ENCODE results near the gene SPATA20.

SPATA20 gene

DNA sequence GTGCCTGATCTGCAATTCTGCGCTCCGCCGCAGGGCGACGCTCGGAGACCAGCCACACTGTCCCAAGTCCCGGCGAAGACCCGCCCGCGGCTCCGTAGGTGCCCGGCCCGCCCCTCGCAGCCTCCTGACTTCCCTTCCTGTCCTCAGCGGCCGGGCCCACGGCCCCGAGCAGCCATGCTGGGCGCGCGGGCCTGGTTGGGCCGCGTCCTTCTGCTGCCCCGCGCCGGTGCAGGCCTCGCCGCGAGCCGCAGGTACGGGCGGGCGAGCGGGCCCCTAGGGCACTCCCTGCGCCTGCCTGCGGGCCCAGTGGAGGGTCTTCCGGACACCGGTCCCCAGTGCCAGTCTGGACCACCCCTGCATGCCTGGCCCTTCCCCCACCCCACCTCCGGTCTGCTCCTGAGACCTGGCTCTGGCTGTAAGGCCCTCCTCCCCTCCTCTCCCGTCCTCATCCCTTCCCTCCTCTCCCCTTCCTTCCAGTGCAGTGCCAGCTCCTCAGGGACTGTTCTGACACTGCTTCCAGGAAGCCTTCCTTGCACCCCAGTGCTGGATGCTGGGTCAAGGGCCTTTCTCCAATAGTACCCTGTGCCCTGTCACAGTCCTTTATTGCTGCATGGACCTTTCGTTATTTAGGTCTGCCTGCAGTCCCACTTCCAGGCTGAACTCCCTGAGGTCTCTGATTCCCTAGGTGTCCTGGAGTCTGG, at the start of gene SPATA20:
SPATA20 (plus strand) TSS at position 140 of the 701 bp plus-strand sequence; CDS start at position 175, 35 bp downstream.
- DNase-seq, result peak; percentile 86 to 90

DNA sequence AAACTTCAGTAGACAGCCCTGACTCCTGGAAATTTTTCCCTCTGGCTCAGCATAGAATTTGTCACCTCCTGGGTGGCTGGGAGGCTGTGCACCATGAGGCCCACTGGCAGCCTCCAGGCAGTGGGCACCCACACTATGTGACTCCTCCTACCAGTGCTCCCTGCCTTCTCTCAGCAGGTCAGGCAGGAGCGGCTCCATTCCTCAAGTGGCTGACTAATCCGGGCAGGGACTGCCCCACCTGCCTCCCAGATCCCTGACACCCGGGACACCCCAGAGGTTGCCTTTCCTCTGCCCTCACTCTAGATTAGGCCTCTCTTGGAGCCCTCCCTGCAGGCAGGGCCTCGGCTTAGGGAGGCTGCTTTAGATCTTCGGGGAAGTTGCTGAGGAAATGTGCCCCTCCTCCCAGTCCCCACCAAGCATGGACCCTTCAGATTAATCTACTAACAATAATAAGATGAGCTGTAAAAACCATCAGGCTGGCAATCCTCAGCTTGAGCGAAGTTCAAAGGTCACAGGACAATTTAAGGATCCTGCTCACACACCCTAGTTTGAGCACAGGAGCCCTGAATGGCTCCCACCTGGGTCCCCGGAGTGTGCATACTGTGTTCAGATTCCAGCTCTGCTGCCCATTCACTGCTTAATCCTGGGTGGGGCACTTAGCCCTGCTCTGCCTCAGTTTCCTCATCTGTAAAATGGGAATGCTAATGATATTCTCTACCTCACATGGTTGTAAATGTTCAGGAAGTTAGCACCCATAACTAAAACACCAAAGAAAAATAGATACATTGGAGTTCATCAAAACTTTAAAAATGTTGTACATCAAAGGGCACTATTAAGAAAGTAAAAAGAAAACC, 48.7 kb upstream of the SPATA20 start:
- DNase-seq, result no peak

DNA sequence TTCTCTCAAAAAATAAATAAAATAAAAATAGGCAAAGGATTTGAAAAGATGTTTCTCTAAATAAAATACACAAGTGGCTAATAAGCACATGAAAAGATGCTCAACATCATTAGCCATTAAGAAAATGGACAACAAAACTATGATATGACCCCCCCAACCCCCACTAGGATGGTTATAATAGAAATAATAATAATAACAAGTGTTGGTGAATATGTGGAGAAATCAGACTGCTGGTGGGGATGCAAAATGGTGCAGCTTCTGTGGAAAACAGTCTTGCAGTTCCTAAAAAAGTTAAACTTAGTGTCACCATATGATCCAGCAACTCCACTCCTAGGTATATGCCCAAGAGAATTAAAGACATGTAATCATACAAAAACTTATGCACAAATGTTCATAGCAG, 47.7 kb upstream of the SPATA20 start:
- no peak for DNase-seq

DNA sequence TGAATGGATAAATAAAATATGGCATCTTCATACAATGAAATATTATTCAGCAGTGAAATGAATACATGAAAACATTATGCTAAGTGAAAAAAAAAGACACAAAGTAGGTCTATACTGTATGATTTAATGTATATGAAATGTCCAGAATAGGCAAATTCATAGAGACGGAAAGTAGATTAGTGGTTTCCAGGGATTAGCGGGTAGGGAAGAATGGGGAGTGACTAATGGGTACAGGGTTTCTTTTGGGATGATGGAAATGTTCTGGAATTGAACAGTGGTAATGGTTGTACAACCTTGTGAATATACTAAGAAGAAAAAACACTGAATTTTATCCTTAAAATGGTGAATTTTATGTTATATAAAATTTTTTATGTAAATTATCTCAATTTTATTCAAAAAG, 47.3 kb upstream of the SPATA20 start:
- DNase-seq, result no peak

DNA sequence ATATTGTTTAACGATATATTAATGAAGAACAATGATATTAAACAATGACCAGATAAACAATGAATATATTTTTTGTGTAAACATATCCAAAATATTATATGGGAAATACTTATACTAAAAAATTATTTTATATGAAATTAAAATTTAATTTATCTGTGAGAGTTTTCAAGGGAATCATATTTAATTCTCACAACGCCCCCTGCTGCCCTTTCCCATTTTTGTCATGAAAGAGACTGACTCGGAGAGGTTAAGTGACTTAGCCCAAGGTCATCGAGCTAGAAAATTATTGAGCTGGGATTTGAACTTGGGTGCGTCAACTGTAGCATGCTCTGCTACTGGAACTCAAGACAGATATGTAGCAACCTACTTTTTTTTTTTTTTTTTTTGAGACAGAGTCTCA, 45.9 kb upstream of the SPATA20 start:
- DNase-seq, result peak; percentile 10 to 39

DNA sequence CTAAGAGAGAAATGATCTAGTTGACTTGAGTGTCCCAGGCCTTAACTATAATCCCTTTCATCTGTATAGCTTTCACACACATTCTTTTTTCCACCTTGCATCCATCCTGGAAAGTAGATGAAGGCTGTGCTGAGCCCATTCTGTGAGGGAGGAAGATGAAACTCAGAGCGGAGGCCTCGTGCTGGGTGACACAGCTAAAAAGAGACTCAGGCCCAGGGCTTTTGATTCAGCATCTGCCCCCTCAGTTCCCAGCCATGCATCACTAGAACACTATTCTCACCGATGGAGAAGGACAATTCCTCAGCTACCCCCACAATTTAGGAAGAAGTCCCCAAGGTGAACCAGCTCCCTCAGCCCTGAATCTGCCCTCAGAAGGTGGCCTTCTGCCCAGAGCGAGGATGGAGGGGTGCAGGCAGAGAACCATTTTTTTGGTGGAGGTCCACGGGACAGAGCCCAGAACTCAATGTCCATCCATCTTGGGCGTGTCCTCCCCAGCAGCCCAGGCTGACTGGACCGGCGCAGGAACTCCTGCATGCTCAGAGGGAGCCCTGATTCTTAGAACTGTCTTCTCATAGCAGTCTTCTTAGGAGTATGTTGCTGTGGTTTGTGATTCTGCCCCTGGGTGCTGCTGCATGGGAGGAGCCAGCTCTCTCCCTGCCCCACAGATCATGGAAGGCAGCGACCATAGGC, 44.5 kb upstream of the SPATA20 start:
- no peak for DNase-seq

DNA sequence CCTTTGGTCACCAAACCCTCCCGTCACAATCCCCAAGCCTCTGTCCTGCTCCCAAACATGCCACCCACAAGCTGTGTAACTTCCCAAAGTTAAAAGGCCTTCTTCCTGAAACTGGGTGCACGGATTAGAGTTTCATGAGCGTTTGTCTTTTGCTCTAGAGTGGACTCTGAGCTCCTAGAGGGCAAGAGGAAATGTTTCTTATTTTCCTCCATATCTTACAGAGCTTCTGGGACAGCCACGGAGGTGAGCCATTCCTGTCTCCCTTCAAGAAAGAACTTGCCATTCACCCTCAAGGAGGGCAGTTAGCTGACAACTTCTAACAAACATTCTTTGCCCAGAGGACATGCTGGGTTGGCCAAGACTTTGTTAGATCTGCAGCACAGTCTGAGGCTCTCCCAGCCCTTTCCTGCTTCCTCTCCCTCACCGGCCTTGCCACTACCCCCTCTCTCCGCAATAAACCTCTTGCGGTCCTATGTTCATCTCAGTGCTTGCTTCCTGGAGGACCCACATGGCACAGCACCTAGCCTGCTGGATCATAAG, 41.3 kb upstream of the SPATA20 start:
- DNase-seq, result no peak

DNA sequence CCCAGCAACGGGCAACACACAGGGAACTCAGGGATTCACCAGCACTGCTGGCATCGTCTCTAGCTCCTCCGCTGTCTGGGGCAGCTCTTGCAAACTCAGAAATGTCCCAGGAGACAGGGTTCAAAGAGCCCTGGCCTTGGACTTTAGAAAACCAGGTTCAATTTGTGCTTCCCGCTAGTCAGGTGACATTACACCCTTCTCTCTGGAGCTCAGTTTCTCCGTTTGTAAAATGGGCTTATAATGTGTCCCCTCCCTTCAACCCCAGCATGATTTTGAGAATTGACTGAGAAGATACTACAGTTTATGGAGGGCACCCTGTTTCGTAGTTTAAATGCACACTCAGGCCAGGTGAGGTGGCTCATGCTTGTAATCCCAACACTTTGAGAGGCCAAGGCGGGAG, 40.7 kb upstream of the SPATA20 start:
- no peak for DNase-seq

DNA sequence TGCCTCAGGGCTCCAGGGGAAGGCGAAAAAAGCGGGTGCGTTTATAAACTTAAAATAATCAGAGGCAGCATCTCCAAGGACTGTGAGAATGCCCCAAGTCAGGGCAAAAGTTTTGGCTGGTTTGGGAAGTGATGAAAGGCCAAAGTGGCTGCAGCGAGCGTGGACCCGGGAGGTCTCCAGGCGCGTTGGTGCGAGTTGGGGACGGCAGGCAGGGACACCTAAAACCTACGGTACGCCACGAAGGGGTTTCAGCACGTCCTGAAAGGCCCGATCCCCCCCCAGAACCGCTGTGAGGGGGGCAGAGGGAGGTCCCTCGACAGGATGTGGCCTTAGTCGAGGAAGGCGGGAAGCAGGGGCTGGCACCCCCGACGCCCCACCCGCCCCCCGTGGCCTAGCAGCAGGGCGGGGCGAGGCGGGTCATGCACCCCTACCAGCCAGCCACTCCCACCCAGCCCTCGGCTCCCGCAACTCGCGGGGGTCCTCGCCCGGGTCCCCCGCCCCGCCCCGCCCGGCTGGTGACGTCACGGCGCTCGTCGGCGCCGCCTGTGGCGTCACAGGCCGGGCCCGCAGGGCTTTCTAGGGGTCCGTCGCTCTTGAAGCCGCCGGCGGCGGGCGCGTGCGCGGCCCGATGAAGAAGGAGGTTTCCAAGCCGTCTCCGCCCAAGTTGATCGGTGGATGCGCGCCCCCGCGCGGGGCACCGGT, 39.0 kb upstream of the SPATA20 start, which contains the start of gene MYCBPAP:
MYCBPAP (plus strand) TSS at position 569 of the 702 bp plus-strand sequence. CDS start 236 bp downstream, outside the sequence.
- DNase-seq, result peak; percentile 80 to 89

DNA sequence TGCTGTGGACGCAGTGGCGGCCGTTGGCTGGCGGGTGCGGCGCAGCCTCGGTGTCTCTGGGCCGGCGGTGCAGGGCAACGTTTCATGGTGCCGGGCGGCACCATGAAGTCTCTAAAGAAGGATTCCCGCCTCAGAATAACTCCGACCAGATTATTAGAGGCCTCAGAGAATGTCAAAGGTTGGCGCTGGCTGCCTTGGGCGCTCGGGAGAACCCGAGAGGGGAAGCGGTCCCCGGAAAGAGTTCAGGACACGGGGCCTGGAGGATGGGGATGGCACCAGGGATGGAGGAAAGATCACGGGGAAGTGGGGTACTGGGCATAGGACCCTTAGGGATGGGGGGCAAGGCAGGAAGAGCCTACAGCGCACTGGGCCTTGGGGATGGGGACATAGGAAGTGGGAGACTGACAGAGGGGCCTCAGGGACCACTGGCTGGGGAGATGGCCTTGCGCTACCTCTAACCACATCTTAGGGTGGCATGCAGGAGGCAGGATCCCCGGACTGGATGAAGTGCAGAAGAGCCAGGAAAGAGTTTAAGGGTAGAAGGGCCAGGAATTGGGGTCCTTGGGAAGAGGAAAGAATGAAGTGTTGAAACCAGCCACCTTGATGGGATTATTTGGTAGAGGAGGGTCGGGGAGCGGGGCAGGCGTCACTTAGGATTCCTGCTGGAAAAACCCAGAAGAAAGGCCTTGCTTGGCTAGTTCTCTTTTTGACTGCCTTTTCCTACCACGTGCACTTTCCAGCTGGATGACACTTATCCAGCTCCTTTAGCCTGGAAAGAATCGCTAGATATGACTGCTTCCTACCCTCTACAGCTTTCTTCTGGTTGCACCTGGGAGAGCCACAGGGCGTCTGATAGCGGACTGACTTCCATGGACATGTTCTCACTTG, 38.2 kb upstream of the SPATA20 start:
- no peak for DNase-seq

DNA sequence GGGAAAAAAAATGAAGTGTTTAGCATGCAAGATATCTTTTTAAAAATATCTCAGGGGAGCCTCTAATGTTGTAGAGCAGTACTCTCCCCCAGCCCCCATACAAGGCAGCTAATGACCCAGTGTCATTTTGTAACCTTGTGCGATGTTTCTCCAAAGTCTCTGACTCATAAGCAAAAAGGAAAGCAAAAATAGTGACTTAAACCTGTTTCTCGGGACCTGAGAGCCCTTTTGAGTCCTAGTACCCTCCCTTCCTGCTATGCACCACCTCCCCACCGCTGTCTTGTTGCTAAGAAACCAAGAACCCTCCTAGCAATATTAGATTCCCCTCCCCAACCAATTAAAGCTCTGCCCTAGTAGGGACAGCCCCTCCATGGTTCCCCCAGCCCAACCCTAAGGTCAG, 35.9 kb upstream of the SPATA20 start:
- peak; percentile 54 to 71 for DNase-seq

DNA sequence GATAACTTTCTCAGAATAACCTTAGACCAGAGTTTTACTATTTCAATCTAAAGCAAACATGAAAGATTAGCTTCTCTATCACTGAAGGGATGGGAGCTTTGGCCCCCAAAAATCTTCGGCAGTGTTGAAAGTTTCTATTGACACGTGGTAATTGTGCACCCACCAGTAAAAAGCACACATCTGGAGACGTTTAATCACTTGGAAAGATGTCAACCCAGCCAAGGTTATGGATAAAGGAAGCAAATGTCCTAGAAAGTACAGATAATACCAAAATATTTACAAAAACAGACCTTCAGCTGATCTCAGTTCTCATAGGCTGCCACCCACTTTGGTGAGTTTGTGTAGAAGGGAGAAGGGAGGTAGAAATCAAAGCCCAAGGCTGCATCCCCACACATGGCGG, 33.5 kb upstream of the SPATA20 start:
- no peak for DNase-seq

DNA sequence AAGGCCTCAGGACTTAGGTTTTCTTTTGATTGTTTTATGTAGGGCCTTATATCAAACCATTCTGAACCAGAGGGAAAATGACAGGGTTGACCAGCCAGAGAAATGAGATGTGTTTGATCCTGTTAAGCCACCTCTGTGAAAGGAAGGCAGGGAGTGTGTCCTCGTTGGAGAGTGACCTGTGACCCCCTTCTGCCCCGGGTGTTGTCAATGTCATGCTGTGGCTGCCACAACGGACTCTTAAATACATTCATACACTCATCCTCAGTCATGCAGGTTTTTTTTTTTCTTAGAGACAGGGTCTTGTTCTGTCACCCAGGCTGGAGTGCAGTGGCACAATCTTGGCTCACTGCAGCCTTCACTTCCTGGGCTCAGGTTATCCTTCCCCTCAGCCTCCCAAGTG, 32.6 kb upstream of the SPATA20 start:
- no peak for DNase-seq

DNA sequence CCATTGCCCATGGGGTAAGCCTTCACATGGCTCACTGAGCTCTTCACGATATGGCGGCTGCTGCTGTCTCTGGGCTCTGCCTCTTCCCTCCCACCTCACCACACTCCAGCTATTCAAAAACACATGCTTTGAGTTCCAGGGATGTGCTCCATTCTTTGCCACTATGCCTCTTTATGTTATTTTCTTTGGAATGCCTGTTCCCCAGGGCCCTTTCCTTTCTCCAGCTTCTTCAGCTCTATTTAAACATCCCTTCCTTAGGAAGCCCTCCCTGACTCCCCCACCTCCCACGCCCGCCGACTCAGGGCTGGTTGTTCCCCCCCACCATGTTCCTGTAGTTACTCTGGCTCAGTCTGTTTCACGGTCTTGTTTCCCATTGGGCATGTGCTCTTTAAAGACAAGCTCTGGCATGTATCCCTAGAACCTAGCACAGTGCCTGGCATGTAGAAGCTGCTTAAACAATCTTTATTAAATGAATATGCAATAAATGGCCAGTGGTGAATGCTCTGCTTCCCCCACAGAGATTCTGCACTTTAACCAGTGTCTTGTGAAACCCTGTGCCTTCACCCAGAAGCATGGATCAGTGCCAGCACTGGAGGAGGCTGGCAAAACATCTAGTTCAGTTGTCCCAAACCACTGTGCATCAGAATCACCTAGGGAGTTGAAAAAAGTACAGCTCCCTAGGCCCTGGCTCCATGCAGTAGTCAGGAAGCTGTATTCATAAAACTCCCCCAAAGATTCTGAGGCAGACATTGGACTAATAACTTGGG, 31.9 kb upstream of the SPATA20 start:
- no peak for DNase-seq

DNA sequence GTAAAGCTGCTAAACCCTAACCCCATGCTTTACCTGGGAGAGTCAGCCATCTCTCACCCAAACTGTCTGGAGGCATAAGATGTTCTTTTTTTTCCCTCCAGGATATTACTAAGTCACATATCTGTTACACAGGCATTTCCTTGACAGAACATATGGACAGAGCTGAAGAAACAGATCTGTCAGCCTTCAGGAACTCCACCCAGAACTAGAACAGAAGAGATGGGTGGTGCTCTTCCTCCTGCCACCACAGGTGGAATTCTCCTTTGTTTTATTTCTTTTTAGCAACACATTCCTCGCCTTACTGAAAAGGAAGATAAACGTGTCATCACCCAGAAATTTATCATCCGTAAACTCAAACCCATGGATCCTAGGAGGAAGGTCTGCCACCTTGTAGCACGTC, 30.0 kb upstream of the SPATA20 start:
- DNase-seq, result no peak

DNA sequence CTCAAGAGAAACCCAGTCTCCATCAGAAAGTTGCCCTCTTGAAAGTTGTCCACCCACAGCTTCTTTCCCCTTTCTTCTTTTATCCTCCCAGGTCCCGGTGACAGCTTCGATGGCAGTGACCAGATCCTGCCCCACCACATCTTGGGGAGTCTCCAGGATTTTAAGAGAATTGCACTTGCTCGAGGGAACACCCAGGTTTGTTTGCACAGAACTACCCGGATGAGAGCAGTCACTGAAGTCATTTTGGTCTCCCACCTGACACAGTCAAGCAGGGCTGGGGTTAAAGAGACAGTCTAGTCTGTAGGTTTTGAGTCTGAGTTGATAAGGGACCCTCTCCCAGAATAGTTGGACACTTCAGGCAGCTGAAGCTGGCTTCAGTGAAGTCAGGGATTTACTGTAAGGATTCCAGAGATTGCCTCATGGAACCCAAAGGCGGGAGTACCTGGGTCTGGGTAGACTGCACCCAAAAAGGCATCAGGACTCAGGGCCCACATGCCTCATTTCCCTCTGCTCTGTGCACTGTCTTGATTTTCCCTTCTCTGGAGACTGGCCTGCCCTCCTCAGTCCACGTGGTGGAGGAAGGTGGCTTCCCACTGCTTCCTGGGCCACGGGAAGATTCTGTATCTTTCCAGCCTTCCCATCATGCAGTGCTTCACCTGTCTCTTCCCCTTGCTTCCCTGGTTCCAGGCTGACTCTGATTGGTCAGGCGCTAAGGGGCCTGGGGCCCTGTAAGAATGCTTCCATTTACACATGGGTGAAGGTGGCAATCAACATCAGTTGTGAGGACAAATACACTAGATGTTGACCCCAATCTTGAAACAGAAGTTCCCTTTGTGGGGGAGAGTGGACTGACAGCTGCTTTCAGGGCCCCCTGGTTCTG, 29.2 kb upstream of the SPATA20 start:
- no peak for DNase-seq

DNA sequence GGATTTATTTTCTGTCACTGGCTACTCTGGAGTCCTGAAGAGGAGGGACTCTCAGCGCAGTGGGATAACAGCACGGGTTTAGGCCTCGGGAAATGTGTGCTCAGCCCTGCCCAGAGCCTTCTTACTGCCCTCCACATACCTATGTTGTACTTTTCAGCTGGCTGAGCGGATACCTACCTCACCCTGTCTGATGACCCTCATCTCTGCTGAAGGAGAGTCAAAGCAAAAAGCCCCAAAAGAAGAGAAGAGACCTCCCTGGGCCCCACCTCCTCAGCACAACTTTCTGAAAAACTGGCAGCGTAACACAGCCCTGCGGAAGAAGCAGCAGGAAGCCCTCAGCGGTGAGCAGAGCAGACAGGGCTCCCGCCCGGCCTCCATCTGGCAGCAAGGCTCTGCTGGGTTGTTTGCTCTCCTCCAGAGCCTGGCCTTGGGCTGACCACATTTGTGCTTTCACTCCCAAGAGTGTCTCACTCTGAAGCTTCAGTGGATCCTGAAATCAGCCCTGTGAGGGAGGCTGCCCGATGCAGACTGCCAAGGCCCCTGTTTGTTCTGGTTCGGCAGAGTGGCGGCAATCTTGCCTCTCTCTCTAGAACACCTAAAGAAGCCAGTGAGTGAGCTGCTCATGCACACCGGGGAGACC, 28.5 kb upstream of the SPATA20 start:
- DNase-seq, result no peak

DNA sequence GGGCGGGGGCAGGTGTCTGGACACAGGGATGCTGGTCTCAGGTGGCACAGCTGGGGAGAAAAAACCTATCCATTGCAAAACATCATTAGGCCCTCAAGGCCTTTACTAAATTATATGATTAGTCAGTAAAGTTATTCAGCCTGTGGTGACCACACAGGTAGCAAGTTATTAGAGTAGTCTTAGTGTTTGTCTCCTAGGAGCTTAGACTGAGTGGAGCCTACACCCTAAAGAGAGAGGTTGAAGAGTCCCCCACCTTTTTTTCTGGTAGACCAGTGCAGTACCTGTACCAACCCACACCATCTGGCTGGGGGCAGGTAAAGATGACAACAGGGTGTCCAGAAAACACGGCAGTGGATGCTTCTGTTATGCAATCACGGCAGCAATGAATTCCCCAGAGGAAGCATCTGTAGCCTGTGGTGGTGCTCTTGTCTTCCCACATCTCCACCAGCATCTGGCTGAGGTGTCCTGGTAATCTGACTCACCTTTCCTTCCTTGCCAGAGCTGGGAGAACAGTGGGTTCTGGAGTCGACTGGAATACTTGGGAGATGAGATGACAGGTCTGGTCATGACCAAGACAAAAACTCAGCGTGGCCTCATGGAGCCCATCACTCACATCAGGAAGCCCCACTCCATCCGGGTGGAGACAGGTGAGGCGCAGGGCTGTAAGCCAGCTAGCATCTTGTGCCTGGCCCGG, 27.7 kb upstream of the SPATA20 start:
- no peak for DNase-seq

DNA sequence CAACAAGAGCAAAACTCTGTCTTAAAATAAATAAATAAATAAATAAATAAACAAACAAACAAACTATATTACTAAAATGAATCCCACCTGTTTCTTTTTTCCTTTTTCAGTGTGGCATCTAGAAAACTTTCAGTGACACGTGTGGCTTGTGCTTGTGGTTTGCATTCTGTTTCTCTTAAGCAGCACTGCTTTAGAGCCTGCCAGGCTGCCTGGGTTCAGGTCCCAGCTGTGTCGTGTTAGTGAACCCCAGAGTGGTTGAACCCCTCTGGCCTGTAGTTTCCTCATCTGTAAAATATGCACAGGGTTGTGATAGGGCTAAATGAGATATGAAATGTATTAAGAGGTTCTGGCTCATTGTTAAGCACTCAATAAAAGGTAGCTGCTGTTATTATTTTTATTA, 26.5 kb upstream of the SPATA20 start:
- no peak for DNase-seq

All from CD4-positive, alpha-beta T cell treated with Interleukin-1 beta for 1 hour (primary cell).